SU-DHL-6 (cell line): Measurements from ENCODE around the gene FARS2.

ENCODE experiments used
- H2AFZ ChIP-seq: fragments of 200-600 bp; sonication (generic); 2 replicates; pipeline ENCODE4 v1.6.1; 2014; ENCODE audit warnings: low read depth, mild to moderate bottlenecking, moderate library complexity, mixed read lengths, antibody characterized with exemption, low read length; ENCODE audit not compliant: severe bottlenecking
- H3F3A ChIP-seq: fragments of 200-600 bp; shearing (Covaris generic); 2 replicates; pipeline ENCODE4 v1.6.0; 2016; ENCODE audit warnings: antibody characterized with exemption, mild to moderate bottlenecking; ENCODE audit not compliant: insufficient read depth
- H3K27ac ChIP-seq: fragments of 200-600 bp; sonication (generic); 2 replicates; pipeline ENCODE4 v1.5.1; 2016; ENCODE audit warnings: low read depth, mild to moderate bottlenecking, low read length, moderate library complexity, mixed read lengths
- H3K27me3 ChIP-seq: fragments of 200-600 bp; sonication (generic), shearing (Covaris generic); 2 replicates; pipeline ENCODE4 v1.6.0; 2014; ENCODE audit warnings: mild to moderate bottlenecking, low read length
- H3K36me3 ChIP-seq: fragments of 200-600 bp; sonication (generic); 2 replicates; pipeline ENCODE4 v1.6.1; 2014; ENCODE audit warnings: mild to moderate bottlenecking, low read length, mixed read lengths
- H3K4me2 ChIP-seq: fragments of 300-600, 200-600 bp; shearing (Covaris generic), sonication (generic); 2 replicates; pipeline ENCODE4 v1.6.0; 2014; ENCODE audit warnings: low read length, low read depth, mild to moderate bottlenecking; ENCODE audit not compliant: poor library complexity, severe bottlenecking
- H3K4me3 ChIP-seq: fragments of 200-600 bp; sonication (generic); 2 replicates; pipeline ENCODE4 v1.5.1; 2014; ENCODE audit warnings: antibody characterized with exemption, low read length, mild to moderate bottlenecking, mixed read lengths; ENCODE audit not compliant: insufficient read depth, poor library complexity, severe bottlenecking
- H3K79me2 ChIP-seq: fragments of 200-600 bp; sonication (generic); 2 replicates; pipeline ENCODE4 v1.6.1; 2014; ENCODE audit warnings: mild to moderate bottlenecking, low read length, moderate library complexity; ENCODE audit not compliant: insufficient read depth
- H3K9ac ChIP-seq: fragments of 200-600 bp; sonication (generic); 2 replicates; pipeline ENCODE4 v1.7.0; 2014; ENCODE audit warnings: mild to moderate bottlenecking, low read length
- H3K9me2 ChIP-seq: fragments of 200-600 bp; sonication (generic); replicated peaks from 2 replicates; pipeline ENCODE4 v1.6.1; 2014; ENCODE audit warnings: low read length; ENCODE audit not compliant: insufficient read depth
- H3K9me3 ChIP-seq: fragments of 200-600 bp; sonication (generic); 2 replicates; pipeline ENCODE4 v1.6.1; 2014; ENCODE audit warnings: low read length, mixed read lengths; ENCODE audit not compliant: insufficient read depth
- H4K20me1 ChIP-seq: fragments of 200-600 bp; sonication (generic); 2 replicates; pipeline ENCODE4 v1.6.1; 2014; ENCODE audit warnings: low read depth, mild to moderate bottlenecking, antibody characterized with exemption, low read length, moderate library complexity, mixed read lengths
- CTCF ChIP-seq: fragments of 200-600 bp; sonication (generic); IDR thresholded peaks from one replicate; pipeline ENCODE4 v1.5.1; 2017; ENCODE audit warnings: antibody characterized with exemption, mild to moderate bottlenecking, low read length, moderate library complexity; ENCODE audit not compliant: insufficient read depth, poor library complexity, severe bottlenecking
- EZH2phosphoT487 ChIP-seq: fragments of 200-600 bp; sonication (generic), shearing (Covaris generic); conservative IDR thresholded peaks from 2 replicates; pipeline ENCODE4 v1.6.1; 2018; ENCODE audit warnings: mild to moderate bottlenecking, antibody characterized with exemption, low read length, moderate library complexity, mixed read lengths

The FARS2 gene

DNA sequence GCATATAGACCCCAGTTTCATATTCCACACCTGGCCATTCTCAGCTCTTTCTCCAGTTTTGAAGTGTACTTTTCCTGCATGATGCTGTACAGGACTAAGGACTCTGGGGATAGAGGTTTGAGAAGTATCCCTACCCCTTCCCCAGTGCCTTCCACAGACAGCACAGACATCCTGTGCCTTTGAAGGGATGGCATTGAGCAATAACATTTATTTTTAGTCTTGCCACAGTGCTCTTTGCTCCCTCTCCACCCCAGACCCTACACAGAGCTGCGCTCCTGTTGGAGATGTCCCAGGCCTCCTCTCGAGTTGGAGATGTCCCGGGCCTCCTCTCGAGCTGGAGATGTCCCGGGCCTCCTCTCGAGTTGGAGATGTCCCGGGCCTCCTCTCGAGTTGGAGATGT lies 275.8 kb downstream of the FARS2 start:
- H3K9me3 ChIP-seq: no peaks in the 10 kb centered on the region
- TF ChIP-seq CTCF (no peak), EZH2phosphoT487 (no peak)
- no peaks in the 10 kb centered on the region for H3K79me2 ChIP-seq
- no peak overlapping the region for H2AFZ ChIP-seq
- H3K9me2 ChIP-seq: no peaks in the 10 kb centered on the region
- no peak overlapping the region for H3K4me2 ChIP-seq
- no peaks in the 10 kb centered on the region for H3F3A ChIP-seq
- no peaks in the 10 kb centered on the region for H4K20me1 ChIP-seq
- no peak overlapping the region for H3K9ac ChIP-seq
- no peaks in the 10 kb centered on the region for H3K27me3 ChIP-seq
- no peaks in the 10 kb centered on the region for H3K36me3 ChIP-seq
- no peak overlapping the region for H3K27ac ChIP-seq
- no peak overlapping the region for H3K4me3 ChIP-seq

GRCh38 chr6:5537967-5538366 lies 276.7 kb downstream of the FARS2 start:
- no peak overlapping the region for H3K4me2 ChIP-seq

DNA sequence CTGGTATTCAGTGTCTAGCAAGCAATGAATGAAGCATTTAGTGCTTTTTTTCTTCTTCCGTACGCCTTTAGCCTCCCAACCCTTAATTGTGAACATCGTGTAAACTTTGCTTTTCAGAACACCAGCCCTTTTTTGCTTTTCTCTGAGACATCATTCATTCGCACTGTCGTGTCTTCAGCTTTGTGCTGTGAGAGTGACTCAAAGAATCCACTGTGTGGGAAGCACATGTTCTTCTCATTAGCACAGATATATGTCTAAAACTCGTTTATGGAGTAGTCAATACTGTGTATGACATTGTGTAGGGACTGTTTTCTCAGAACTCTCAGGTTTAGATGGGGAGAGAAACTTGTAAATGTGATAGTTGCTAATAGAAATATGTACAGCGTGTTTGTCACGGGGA lies 279.1 kb downstream of the FARS2 start:
- Histone ChIP-seq H3K27ac (no peak overlapping the region), H3K4me2 (no peak overlapping the region), H3K36me3 (no peaks in the 10 kb centered on the region), H3K9ac (no peak overlapping the region), H3K9me3 (no peaks in the 10 kb centered on the region), H3K79me2 (no peaks in the 10 kb centered on the region), H3K9me2 (no peaks in the 10 kb centered on the region), H2AFZ (no peak overlapping the region), H3F3A (no peaks in the 10 kb centered on the region), H3K4me3 (no peak overlapping the region), H4K20me1 (no peaks in the 10 kb centered on the region), H3K27me3 (no peaks in the 10 kb centered on the region)
- TF ChIP-seq CTCF: no peak
- TF ChIP-seq EZH2phosphoT487: no peak

More at GRCh38 chr6:5537967-5538366, 276.7 kb downstream of the FARS2 start:
- Histone ChIP-seq H3K27me3 (no peaks in the 10 kb centered on the region), H3K27ac (no peak overlapping the region), H3K9me3 (no peaks in the 10 kb centered on the region), H3K4me3 (no peak overlapping the region), H3K9me2 (no peaks in the 10 kb centered on the region), H2AFZ (no peak overlapping the region), H3F3A (no peaks in the 10 kb centered on the region), H3K36me3 (no peaks in the 10 kb centered on the region), H4K20me1 (no peaks in the 10 kb centered on the region), H3K9ac (no peak overlapping the region), H3K79me2 (no peaks in the 10 kb centered on the region)
- TF ChIP-seq EZH2phosphoT487: no peak
- TF ChIP-seq CTCF: no peak

DNA sequence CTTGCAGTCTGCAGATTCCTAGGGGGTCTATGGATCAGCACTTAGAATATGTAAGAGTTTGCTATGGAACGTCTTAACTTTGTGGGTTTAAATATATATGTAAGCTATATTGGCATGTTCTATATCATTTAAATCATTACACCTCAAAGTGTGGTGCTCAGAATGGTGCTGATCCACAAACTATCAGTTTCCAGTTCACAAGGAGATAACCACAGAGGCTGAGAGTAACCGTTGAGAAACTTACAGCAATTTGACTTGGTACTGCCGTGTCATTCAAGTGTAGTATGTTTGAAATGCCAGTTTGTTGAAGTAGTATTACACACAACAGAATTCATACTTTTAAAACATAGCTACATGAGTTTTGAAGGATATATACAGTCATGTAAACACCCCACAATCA lies 279.7 kb downstream of the FARS2 start:
- Histone ChIP-seq H3K79me2 (no peaks in the 10 kb centered on the region), H3K9ac (no peak overlapping the region), H3F3A (no peaks in the 10 kb centered on the region), H3K27me3 (no peaks in the 10 kb centered on the region), H3K4me3 (no peak overlapping the region), H4K20me1 (no peaks in the 10 kb centered on the region), H3K9me2 (no peaks in the 10 kb centered on the region), H3K36me3 (no peaks in the 10 kb centered on the region), H2AFZ (no peak overlapping the region), H3K4me2 (no peak overlapping the region), H3K27ac (no peak overlapping the region), H3K9me3 (no peaks in the 10 kb centered on the region)
- no peak for TF ChIP-seq EZH2phosphoT487
- TF ChIP-seq CTCF: no peak
